Upper lobe of right lung (tissue), 1 donor: Measurements from ENCODE around the gene CUX1. TPM values are rescaled to one million over a fixed set of nuclear protein-coding genes. Genes with fewer than 3 reads are reported as not detected.
"Not testable (repeated sequence)": the region's sequence is repeated elsewhere in the genome, so short reads cannot be mapped to it uniquely, and the experiment has no call there.

Experiments
- ATAC-seq: fragments of 200-7000 bp; cut with Tn5 transposase; one replicate; pipeline ENCODE4 v1.9.1; 2020; ENCODE audit warnings: mild to moderate bottlenecking, moderate library complexity
- DNase-seq: peaks from one replicate; pipeline ENCODE4 v3.0.0-alpha.2; 2020
- H3K27ac ChIP-seq: fragments of 200-600 bp; one replicate; pipeline ENCODE4 v1.8.0; 2022
- H3K27me3 ChIP-seq: fragments of 200-600 bp; one replicate; pipeline ENCODE4 v1.8.0; 2022; ENCODE audit warnings: mild to moderate bottlenecking
- H3K36me3 ChIP-seq: fragments of 200-600 bp; one replicate; pipeline ENCODE4 v1.8.0; 2022
- H3K4me1 ChIP-seq: fragments of 200-600 bp; one replicate; pipeline ENCODE4 v1.8.0; 2022
- H3K4me3 ChIP-seq: fragments of 200-600 bp; one replicate; pipeline ENCODE4 v1.8.0; 2022; ENCODE audit warnings: mild to moderate bottlenecking
- H3K9me3 ChIP-seq: fragments of 200-600 bp; one replicate; pipeline ENCODE4 v1.8.0; 2022
- CTCF ChIP-seq: fragments of 200-600 bp; IDR thresholded peaks from one replicate; pipeline ENCODE4 v1.8.0; 2022; ENCODE audit warnings: antibody characterized with exemption
- intact Hi-C: fragments of 100-400 bp; cut with DNase I; formaldehyde crosslinking; loops from one replicate; pipeline ENCODE4 v1.11.0; 2022
- total RNA-seq: library from RNA; stranded (reverse); fragmentation: NEBNext Ultra II Directional; extraction: Animal tissue kit (Norgen Biotek cat#: 25700); gene quantifications from one replicate; pipeline ENCODE4 v1.2.1, GENCODE V29; 2021
- donor health status: DM: no; HTN: yes; CAD: no; lungs with severe emphysema.

CUX1 gene
- total RNA-seq, 1 donor from 2014 or later, result 132 TPM

- Histone ChIP-seq H3K27me3 (no peaks in the 10 kb centered on the region), H3K27ac (no peak overlapping the region), H3K36me3 (no peaks in the 10 kb centered on the region), H3K4me1 (no peaks in the 10 kb centered on the region), H3K9me3 (no peaks in the 10 kb centered on the region), H3K4me3 (no peak overlapping the region)
- TF ChIP-seq CTCF, result no peak
- ATAC-seq (no peak), DNase-seq (no peak)
- intact Hi-C loops, result no loop called here
Observed at GRCh38 chr7:102296514-102296913, 479.1 kb downstream of the CUX1 start.

- ATAC-seq, result no peak
- Histone ChIP-seq H3K9me3 (no peaks in the 10 kb centered on the region), H3K27me3 (no peaks in the 10 kb centered on the region), H3K4me1 (no peaks in the 10 kb centered on the region), H3K4me3 (no peak overlapping the region), H3K36me3 (no peaks in the 10 kb centered on the region), H3K27ac (no peak overlapping the region)
- DNase-seq, result no peak
- TF ChIP-seq CTCF, result no peak
- intact Hi-C loops, result no loop called here
Observed at GRCh38 chr7:102297487-102298218, 480.2 kb downstream of the CUX1 start.

GRCh38 chr7:102300643-102301221, 483.3 kb downstream of the CUX1 start:
- Histone ChIP-seq H3K27ac (no peak overlapping the region), H3K4me3 (no peak overlapping the region), H3K27me3 (no peaks in the 10 kb centered on the region), H3K4me1 (peaks cover 5% of the 10 kb centered on the region), H3K36me3 (no peaks in the 10 kb centered on the region), H3K9me3 (no peaks in the 10 kb centered on the region)
- no peak for ATAC-seq
- DNase-seq, result no peak
- no peak for TF ChIP-seq CTCF
- intact Hi-C loops, result no loop called here

DNA sequence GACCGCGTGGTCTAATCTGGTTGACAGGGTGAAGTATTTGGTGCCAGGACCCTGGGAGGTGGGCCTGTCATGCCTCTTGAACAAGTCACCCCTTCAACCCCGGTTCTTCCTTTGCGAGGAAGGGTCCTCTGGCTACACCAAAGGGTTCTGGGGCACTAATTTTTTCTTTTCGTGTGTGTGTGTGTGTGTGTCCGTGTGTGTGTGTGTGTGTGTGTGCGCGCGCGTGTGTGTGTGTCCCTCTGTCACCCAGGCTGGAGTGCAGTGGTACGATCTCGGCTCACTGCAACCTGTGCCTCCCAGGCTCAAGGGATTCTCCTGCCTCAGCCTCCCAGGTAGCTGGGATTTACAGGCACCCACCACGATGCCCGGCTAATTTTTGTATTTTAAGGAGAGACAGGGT, 483.9 kb downstream of the CUX1 start:
- H3K36me3 ChIP-seq, H3K4me3 ChIP-seq, H3K4me1 ChIP-seq, DNase-seq, intact Hi-C loops, H3K27ac ChIP-seq, ATAC-seq, H3K9me3 ChIP-seq, H3K27me3 ChIP-seq: not testable (repeated sequence)

DNA sequence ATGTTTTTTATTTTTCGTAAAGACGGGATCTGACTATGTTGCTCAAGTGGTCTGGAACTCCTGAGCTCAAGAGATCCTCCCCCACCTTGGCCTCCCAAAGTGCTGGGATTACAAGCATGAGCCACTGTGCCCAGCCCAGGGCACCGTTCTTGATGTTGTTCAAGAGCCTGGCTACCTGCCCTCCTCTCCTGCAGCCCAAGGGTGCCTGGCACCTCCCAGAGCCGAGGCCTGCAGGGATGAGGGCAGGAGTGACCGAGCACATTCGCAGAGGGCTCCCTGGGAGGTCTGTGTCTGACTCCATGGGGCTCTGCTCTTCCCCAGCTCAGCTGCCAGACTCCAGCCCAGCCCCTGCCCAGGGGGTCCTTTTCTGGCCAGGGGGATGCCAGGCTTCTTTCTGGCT, 484.6 kb downstream of the CUX1 start:
- intact Hi-C loops, result no loop called here
- no peak for DNase-seq

More for the DNA sequence above, 484.6 kb downstream of the CUX1 start:
- ATAC-seq, result no peak
- no peak for TF ChIP-seq CTCF
- Histone ChIP-seq H3K36me3 (no peaks in the 10 kb centered on the region), H3K4me1 (peaks cover 13% of the 10 kb centered on the region), H3K27ac (no peak overlapping the region), H3K27me3 (no peaks in the 10 kb centered on the region), H3K4me3 (no peak overlapping the region), H3K9me3 (no peaks in the 10 kb centered on the region)
